DOHH2 (cell line): Measurements from ENCODE around the gene LPIN1.

Source experiments
- CTCF ChIP-seq: fragments of 200-600 bp; sonication (generic); IDR thresholded peaks from one replicate; pipeline ENCODE4 v1.5.1; 2014; ENCODE audit warnings: antibody characterized with exemption, mild to moderate bottlenecking, low read depth, low read length; ENCODE audit not compliant: poor library complexity, severe bottlenecking
- EZH2phosphoT487 ChIP-seq: fragments of 200-600 bp; sonication (generic); IDR thresholded peaks from 2 replicates; pipeline ENCODE4 v1.6.1; 2017; ENCODE audit warnings: borderline replicate concordance, mild to moderate bottlenecking, antibody characterized with exemption, low read length, moderate library complexity, mixed read lengths

GRCh38 chr2:11729362-11730212, 16.8 kb upstream of the LPIN1 start:
- TF ChIP-seq CTCF (no peak), EZH2phosphoT487 (no peak)
